Hepatocyte (in vitro differentiated cells): ENCODE measurements around the gene HRH1. TPM values are rescaled to one million over a fixed set of nuclear protein-coding genes. Genes with fewer than 3 reads are reported as not detected.

Experiments used
- DNase-seq: peaks from one replicate; pipeline ENCODE4 v3.0.0-alpha.2; 2016; ENCODE audit warnings: low spot score
- H2AFZ ChIP-seq: fragments of 200-600 bp; sonication (generic); 2 replicates; pipeline ENCODE4 v1.6.0; 2016; ENCODE audit warnings: antibody characterized with exemption, mild to moderate bottlenecking
- H3K27ac ChIP-seq: fragments of 200-600 bp; sonication (generic); 2 replicates; pipeline ENCODE4 v1.5.1; 2016; ENCODE audit warnings: mild to moderate bottlenecking
- H3K27me3 ChIP-seq: fragments of 200-600 bp; sonication (generic); 2 replicates; pipeline ENCODE4 v1.6.1; 2016
- H3K36me3 ChIP-seq: fragments of 200-600 bp; sonication (generic); replicated peaks from 2 replicates; pipeline ENCODE4 v1.5.1; 2016; ENCODE audit warnings: low read depth; ENCODE audit not compliant: insufficient read depth
- H3K4me1 ChIP-seq: fragments of 200-600 bp; sonication (generic); 2 replicates; pipeline ENCODE4 v1.5.1; 2016; ENCODE audit warnings: mild to moderate bottlenecking, moderate library complexity; ENCODE audit not compliant: insufficient read depth
- H3K4me2 ChIP-seq: fragments of 200-600 bp; sonication (generic); 2 replicates; pipeline ENCODE4 v1.6.0; 2016
- H3K4me3 ChIP-seq: fragments of 200-600 bp; sonication (generic); 2 replicates; pipeline ENCODE4 v1.5.1; 2016; ENCODE audit warnings: mild to moderate bottlenecking
- H3K79me2 ChIP-seq: fragments of 200-600 bp; sonication (generic); 2 replicates; pipeline ENCODE4 v1.6.0; 2017; ENCODE audit warnings: mild to moderate bottlenecking
- H3K9me2 ChIP-seq: fragments of 200-600 bp; sonication (generic); replicated peaks from 2 replicates; pipeline ENCODE4 v1.6.0; 2017; ENCODE audit warnings: mild to moderate bottlenecking; ENCODE audit not compliant: insufficient read depth
- H3K9me3 ChIP-seq: fragments of 200-600 bp; sonication (generic); 2 replicates; pipeline ENCODE4 v1.5.1; 2016; ENCODE audit warnings: low read depth, mild to moderate bottlenecking
- H4K20me1 ChIP-seq: fragments of 200-600 bp; sonication (generic); 2 replicates; pipeline ENCODE4 v1.6.0; 2016; ENCODE audit warnings: mild to moderate bottlenecking; ENCODE audit not compliant: insufficient read depth, poor library complexity, severe bottlenecking
- CTCF ChIP-seq: fragments of 200-600 bp; sonication (generic); IDR thresholded peaks from 2 replicates; pipeline ENCODE4 v1.5.1; 2016; ENCODE audit warnings: antibody characterized with exemption, mild to moderate bottlenecking; ENCODE audit not compliant: poor library complexity
- EZH2 ChIP-seq: fragments of 200-600 bp; sonication (generic); IDR thresholded peaks from 2 replicates; pipeline ENCODE4 v1.6.1; 2016; ENCODE audit warnings: antibody characterized with exemption, mild to moderate bottlenecking, borderline replicate concordance
- EZH2phosphoT487 ChIP-seq: fragments of 200-600 bp; sonication (generic); IDR thresholded peaks from one replicate; pipeline ENCODE4 v1.6.1; 2018; ENCODE audit warnings: antibody characterized with exemption, mild to moderate bottlenecking, low read depth, moderate library complexity; ENCODE audit not compliant: unreplicated experiment, severe bottlenecking
- WGBS: methylation state at CpG from one replicate; pipeline ENCODE4 v1.1.6; 2016; ENCODE audit warnings: low lambda C conversion rate; ENCODE audit errors: missing lambda C conversion rate; 5-methylcytosine and 5-hydroxymethylcytosine counted together
- polyA plus RNA-seq: library from polyadenylated mRNA; unstranded; fragments of >200 nt; fragmentation: Nextera tagmentation; extraction: Ambion mirVana; gene quantifications from 2 replicates; pipeline ENCODE4 v1.2.1, GENCODE V29; 2016
- total RNA-seq: library from RNA; depleted of rRNA; stranded (reverse); fragments of >200 nt; gene quantifications from 2 replicates; pipeline ENCODE4 v1.2.3, GENCODE V29; 2014

The HRH1 gene
- total and polyA plus RNA-seq, 2 experiments from 2014 or later = 3.3 to 5.1 TPM

GRCh38 chr3:11269007-11269406 is 114.7 kb downstream of the HRH1 start:
- no peaks in the 10 kb centered on the region for H3K9me3 ChIP-seq
- H3K4me1 ChIP-seq = peaks cover 8% of the 10 kb centered on the region
- WGBS = 90% methylated on average over 9 of the region's 9 CpGs

GRCh38 chr3:11271986-11272904 is 118.0 kb downstream of the HRH1 start, which contains the start of gene ATG7:
TSS of gene ATG7 (plus strand) at chr3:11272397. CDS start at chr3:11298696, 26,299 bp downstream.
- Histone ChIP-seq H3K79me2 (peaks cover 34% of the 10 kb centered on the region), H3K27me3 (no peaks in the 10 kb centered on the region), H3K4me1 (peaks cover 8% of the 10 kb centered on the region), H4K20me1 (no peaks in the 10 kb centered on the region), H2AFZ (peak within 1 kb of the TSS; percentile 65), H3K4me2 (peak within 1 kb of the TSS; percentile 83), H3K9me2 (no peaks in the 10 kb centered on the region), H3K27ac (peak within 1 kb of the TSS; percentile 75), H3K4me3 (peak within 1 kb of the TSS; percentile 75), H3K36me3 (no peaks in the 10 kb centered on the region), H3K9me3 (no peaks in the 10 kb centered on the region)
- DNase-seq = peak; percentile 99
- TF ChIP-seq EZH2phosphoT487 (no peak), CTCF (no peak), EZH2 (no peak)
- WGBS = 4% methylated on average over 43 of the region's 51 CpGs

More at GRCh38 chr3:11269007-11269406, 114.7 kb downstream of the HRH1 start:
- Histone ChIP-seq H4K20me1 (no peaks in the 10 kb centered on the region), H3K4me2 (no peak overlapping the region), H3K79me2 (peaks cover 16% of the 10 kb centered on the region), H3K4me3 (no peak overlapping the region), H3K36me3 (no peaks in the 10 kb centered on the region), H3K9me2 (no peaks in the 10 kb centered on the region), H3K27me3 (no peaks in the 10 kb centered on the region), H2AFZ (no peak overlapping the region), H3K27ac (no peak overlapping the region)
- TF ChIP-seq CTCF (no peak), EZH2 (no peak), EZH2phosphoT487 (no peak)
- DNase-seq = no peak

- Histone ChIP-seq H3K36me3 (no peaks in the 10 kb centered on the region), H3K9me2 (no peaks in the 10 kb centered on the region), H3K9me3 (no peaks in the 10 kb centered on the region), H4K20me1 (no peaks in the 10 kb centered on the region), H3K79me2 (peaks cover 36% of the 10 kb centered on the region), H3K4me2 (peak overlapping the region; percentile 83), H3K4me3 (peak overlapping the region; percentile 75), H3K27me3 (no peaks in the 10 kb centered on the region), H3K4me1 (peaks cover 8% of the 10 kb centered on the region), H2AFZ (peak overlapping the region; percentile 65), H3K27ac (peak overlapping the region; percentile 75)
- 25% methylated on average over 9 of the region's 9 CpGs for WGBS
- TF ChIP-seq CTCF = no peak
- TF ChIP-seq EZH2phosphoT487 = no peak
- TF ChIP-seq EZH2 = no peak
- no peak for DNase-seq
Observed at GRCh38 chr3:11272906-11273574, 118.7 kb downstream of the HRH1 start.
